HG03064 (cell line): ENCODE data around the gene CNTNAP5.
"Not testable (repeated sequence)": the region's sequence is repeated elsewhere in the genome, so short reads cannot be mapped to it uniquely, and the experiment has no call there.

Experiments
- ATAC-seq: cut with Tn5 transposase; IDR thresholded peaks from one replicate; pipeline ENCODE4 v1.9.1; 2021; ENCODE audit warnings: low read depth; ENCODE audit not compliant: unreplicated experiment

CNTNAP5 gene

GRCh38 chr2:124395961-124396360 lies 370.9 kb downstream of the CNTNAP5 start:
- ATAC-seq: no peak

GRCh38 chr2:124402274-124402673 lies 377.2 kb downstream of the CNTNAP5 start:
- no peak for ATAC-seq

GRCh38 chr2:124407836-124408534 lies 382.9 kb downstream of the CNTNAP5 start:
- ATAC-seq: not testable (repeated sequence)

GRCh38 chr2:124424074-124424473 lies 399.0 kb downstream of the CNTNAP5 start:
- ATAC-seq: no peak

- ATAC-seq: no peak
Measured at GRCh38 chr2:124426122-124426521, 401.0 kb downstream of the CNTNAP5 start.

GRCh38 chr2:124426625-124427024 lies 401.5 kb downstream of the CNTNAP5 start:
- no peak for ATAC-seq

- no peak for ATAC-seq
Measured at GRCh38 chr2:124437811-124438210, 412.7 kb downstream of the CNTNAP5 start.

- ATAC-seq: no peak
Measured at GRCh38 chr2:124450481-124450880, 425.4 kb downstream of the CNTNAP5 start.

- no peak for ATAC-seq
Measured at GRCh38 chr2:124476291-124476690, 451.2 kb downstream of the CNTNAP5 start.

- no peak for ATAC-seq
Measured at GRCh38 chr2:124478761-124479160, 453.7 kb downstream of the CNTNAP5 start.

GRCh38 chr2:124480958-124481357 lies 455.9 kb downstream of the CNTNAP5 start:
- no peak for ATAC-seq

- no peak for ATAC-seq
Measured at GRCh38 chr2:124482044-124482443, 457.0 kb downstream of the CNTNAP5 start.

- ATAC-seq: no peak
Measured at GRCh38 chr2:124482551-124482950, 457.5 kb downstream of the CNTNAP5 start.

- ATAC-seq: no peak
Measured at GRCh38 chr2:124485659-124486058, 460.6 kb downstream of the CNTNAP5 start.

GRCh38 chr2:124489686-124490085 lies 464.6 kb downstream of the CNTNAP5 start:
- no peak for ATAC-seq

- ATAC-seq: no peak
Measured at GRCh38 chr2:124501575-124502152, 476.6 kb downstream of the CNTNAP5 start.

- no peak for ATAC-seq
Measured at GRCh38 chr2:124514236-124514635, 489.1 kb downstream of the CNTNAP5 start.

GRCh38 chr2:124520953-124521352 lies 495.9 kb downstream of the CNTNAP5 start:
- ATAC-seq: no peak

- ATAC-seq: no peak
Measured at GRCh38 chr2:124523096-124523495, 498.0 kb downstream of the CNTNAP5 start.

GRCh38 chr2:124524155-124524915 lies 499.2 kb downstream of the CNTNAP5 start:
- no peak for ATAC-seq

- no peak for ATAC-seq
Measured at GRCh38 chr2:124526221-124526620, 501.1 kb downstream of the CNTNAP5 start.

- no peak for ATAC-seq
Measured at GRCh38 chr2:124530203-124530602, 505.1 kb downstream of the CNTNAP5 start.
